ENCODE results near the gene CCDC149. TPM values are rescaled to one million over a fixed set of nuclear protein-coding genes. Genes with fewer than 3 reads are reported as not detected.

Gene CCDC149
- total and polyA plus RNA-seq, 9 of the 15 experiments (the other 6 are each of a cell fraction or from before 2014, with no cell fraction given): 0.04 to 0.18 TPM; not detected in 7

DNA sequence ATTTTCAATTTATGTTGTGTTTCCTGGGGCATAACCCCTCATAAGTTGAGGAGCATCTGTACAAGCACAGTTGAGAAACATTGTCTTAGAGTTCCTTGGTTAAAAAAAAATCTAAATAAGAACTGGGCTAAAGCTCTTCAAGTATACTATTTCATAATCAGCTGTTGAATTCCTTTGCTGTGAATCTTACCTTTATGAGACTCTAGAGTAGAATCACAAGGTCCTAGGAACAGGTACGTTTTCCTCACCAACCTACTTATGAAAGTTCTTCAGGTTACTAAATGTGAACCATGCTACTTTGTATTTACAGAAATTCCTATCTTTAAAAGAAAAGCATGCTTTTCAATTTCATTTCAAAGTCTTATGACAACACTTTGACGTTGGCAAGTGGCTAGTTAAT, 138.4 kb downstream of the CCDC149 start (continued):
- TF ChIP-seq, protein P1, sequence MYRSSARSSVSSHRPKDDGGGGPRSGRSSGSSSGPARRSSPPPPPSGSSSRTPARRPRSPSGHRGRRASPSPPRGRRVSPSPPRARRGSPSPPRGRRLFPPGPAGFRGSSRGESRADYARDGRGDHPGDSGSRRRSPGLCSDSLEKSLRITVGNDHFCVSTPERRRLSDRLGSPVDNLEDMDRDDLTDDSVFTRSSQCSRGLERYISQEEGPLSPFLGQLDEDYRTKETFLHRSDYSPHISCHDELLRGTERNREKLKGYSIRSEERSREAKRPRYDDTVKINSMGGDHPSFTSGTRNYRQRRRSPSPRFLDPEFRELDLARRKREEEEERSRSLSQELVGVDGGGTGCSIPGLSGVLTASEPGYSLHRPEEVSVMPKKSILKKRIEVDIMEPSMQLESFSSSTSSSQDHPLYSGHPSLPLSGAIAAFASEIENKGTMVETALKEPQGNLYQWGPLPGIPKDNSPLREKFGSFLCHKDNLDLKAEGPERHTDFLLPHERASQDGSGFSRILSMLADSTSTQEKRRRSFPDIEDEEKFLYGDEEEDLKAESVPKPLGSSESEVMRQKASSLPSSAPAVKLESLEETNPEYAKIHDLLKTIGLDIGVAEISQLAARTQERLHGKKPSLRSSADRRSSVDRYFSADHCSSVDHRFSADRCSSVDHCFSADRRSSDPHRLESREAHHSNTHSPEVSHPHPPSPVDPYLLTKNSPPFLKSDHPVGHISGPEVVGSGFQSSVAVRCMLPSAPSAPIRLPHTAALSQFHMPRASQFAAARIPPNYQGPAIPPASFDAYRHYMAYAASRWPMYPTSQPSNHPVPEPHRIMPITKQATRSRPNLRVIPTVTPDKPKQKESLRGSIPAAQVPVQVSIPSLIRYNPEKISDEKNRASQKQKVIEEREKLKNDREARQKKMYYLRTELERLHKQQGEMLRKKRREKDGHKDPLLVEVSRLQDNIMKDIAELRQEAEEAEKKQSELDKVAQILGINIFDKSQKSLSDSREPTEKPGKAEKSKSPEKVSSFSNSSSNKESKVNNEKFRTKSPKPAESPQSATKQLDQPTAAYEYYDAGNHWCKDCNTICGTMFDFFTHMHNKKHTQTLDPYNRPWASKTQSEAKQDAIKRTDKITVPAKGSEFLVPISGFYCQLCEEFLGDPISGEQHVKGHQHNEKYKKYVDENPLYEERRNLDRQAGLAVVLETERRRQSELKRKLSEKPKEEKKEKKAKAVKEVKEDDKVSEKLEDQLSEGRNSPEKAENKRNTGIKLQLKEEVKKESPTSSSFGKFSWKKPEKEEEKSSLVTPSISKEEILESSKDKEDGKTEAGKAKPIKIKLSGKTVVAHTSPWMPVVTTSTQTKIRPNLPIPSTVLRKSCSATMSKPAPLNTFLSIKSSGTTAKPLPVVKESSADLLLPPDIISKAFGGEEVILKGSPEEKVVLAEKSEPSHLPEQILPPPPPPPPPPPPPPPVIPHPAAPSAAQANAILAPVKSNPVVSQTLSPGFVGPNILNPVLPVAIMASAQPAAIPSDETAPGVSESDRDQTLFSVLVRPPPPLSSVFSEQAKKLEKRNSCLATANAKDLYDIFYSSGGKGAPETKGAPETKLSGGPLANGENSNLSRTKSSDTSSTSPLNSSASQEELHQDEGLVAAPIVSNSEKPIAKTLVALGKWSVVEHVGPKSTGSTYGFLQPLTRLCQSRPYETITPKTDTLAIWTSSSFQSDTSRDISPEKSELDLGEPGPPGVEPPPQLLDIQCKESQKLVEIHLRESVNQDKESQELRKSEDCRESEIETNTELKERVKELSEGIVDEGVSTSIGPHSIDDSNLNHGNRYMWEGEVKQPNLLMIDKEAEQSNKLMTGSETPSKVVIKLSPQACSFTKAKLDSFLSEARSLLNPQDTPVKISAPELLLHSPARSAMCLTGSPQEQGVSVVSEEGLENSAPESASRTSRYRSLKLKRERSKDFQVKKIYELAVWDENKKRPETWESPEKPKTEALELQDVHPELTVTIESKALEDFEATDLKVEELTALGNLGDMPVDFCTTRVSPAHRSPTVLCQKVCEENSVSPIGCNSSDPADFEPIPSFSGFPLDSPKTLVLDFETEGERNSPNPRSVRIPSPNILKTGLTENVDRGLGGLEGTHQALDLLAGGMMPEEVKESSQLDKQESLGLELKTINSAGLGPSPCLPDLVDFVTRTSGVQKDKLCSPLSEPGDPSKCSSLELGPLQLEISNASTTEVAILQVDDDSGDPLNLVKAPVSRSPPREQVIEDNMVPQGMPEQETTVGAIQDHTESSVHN (IDR thresholded peaks at IDR 0.05; ENCODE audit: borderline replicate concordance in 1 of 2, low read depth in 1 of 2): no peak
- no peak for TF ChIP-seq ZNF316 (IDR thresholded peaks at IDR 0.05)

DNA sequence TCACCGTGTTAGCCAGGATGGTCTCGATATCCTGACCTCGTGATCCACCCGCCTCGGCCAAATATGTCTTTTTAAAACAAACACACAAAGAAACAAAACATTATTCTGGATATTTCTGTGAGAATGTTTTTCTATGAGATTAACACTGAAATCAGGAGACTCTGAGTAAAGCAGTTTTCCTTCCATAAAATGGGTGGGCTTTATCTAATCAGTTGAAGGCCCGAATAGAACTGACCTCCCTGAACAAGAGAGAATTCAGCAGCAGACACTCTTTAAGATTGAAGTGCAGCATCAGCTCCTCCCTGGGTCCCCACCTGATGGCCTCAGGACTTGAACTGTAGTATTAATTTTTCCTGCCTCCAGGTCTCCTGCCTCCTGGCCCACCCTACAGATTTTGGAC, 139.9 kb downstream of the CCDC149 start:
- DNase-seq (ENCODE audit: extremely low read depth in 1 of 4, low spot score in 3 of 4) (no peak), FAIRE-seq (no peak), ATAC-seq (no peak)
- no peaks in the 10 kb centered on the region for H3K79me2 ChIP-seq (ENCODE audit: control insufficient read depth, insufficient read depth, low read length)
- no peak overlapping the region for H3K4me3 ChIP-seq
- BruUV-seq (replicated peaks): no TSS peak
- H3K36me3 ChIP-seq (ENCODE audit: control insufficient read depth, insufficient read depth, low read length): no peaks in the 10 kb centered on the region
- no peak overlapping the region for H3K27ac ChIP-seq (ENCODE audit: extremely low read depth, low read depth, low read length)
- H3K9ac ChIP-seq (ENCODE audit: insufficient read depth in 1 of 2, low read depth in 2 of 2, low read length in 2 of 2): no peak overlapping the region
- 11% methylated on average over 6 of the region's 6 CpGs for WGBS (ENCODE audit: insufficient coverage, low coverage, missing lambda C conversion rate)
- no peaks in the 10 kb centered on the region for H3K4me1 ChIP-seq (replicated peaks in 1 of 2; ENCODE audit: control insufficient read depth in 2 of 2, insufficient read depth in 2 of 2, low read length in 2 of 2)
- in situ Hi-C loops (cut with MboI): no loop called here
- H3K9me1 ChIP-seq (ENCODE audit: control insufficient read depth, insufficient read depth, low read length): no peaks in the 10 kb centered on the region
- POLR2A ChIA-PET: no interaction called here
- CTCF ChIA-PET (ENCODE audit: low intra/inter-chr PET ratio): no interaction called here
- no peak overlapping the region for H2AFZ ChIP-seq (ENCODE audit: low read depth, low read length)
- intact Hi-C loops (cut with micrococcal nuclease): no loop called here
- no peak overlapping the region for H3K4me2 ChIP-seq (ENCODE audit: insufficient read depth, low read length)
- no peaks in the 10 kb centered on the region for H3K9me3 ChIP-seq (replicated peaks; ENCODE audit: control insufficient read depth, insufficient read depth, low read depth, low read length)
- TF ChIP-seq ZNF134 (CRISPR knock-in tag; conservative IDR thresholded peaks at IDR 0.05) (peak; percentile 77; the same call in 1 of the 2 replicates), MED1 (CRISPR knock-in tag; IDR thresholded peaks at IDR 0.05; ENCODE audit: borderline replicate concordance) (no peak)
- no peaks in the 10 kb centered on the region for H3K27me3 ChIP-seq (ENCODE audit: control insufficient read depth in 2 of 2, insufficient read depth in 2 of 2, low read length in 2 of 2)
- no peaks in the 10 kb centered on the region for H4K20me1 ChIP-seq (replicated peaks; ENCODE audit: control insufficient read depth, insufficient read depth, low read length)
